ENCODE measurements around the gene P4HA3.

P4HA3 gene

GRCh38 chr11:74288911-74289310 lies 22.5 kb downstream of the P4HA3 start:
- FAIRE-seq (no peak), DNase-seq (ENCODE audit: insufficient read length, low spot score) (no peak)
- TF ChIP-seq PAX5 (IDR thresholded peaks at IDR 0.05; ENCODE audit: insufficient read depth, low read length, severe bottlenecking) (no peak), POLR2A (IDR thresholded peaks at IDR 0.05; ENCODE audit: low read depth, low read length) (no peak), POLR2AphosphoS5 (IDR thresholded peaks at IDR 0.05; ENCODE audit: low read depth, low read length) (no peak), SPI1 (IDR thresholded peaks at IDR 0.05; ENCODE audit: low read depth, low read length) (no peak), POU2F2 (IDR thresholded peaks at IDR 0.05; ENCODE audit: low read depth, low read length) (no peak), TAF1 (IDR thresholded peaks at IDR 0.05; ENCODE audit: low read depth, low read length) (no peak)

GRCh38 chr11:74288161-74288560 lies 23.3 kb downstream of the P4HA3 start:
- no peak for TF ChIP-seq POU2F2 (IDR thresholded peaks at IDR 0.05; ENCODE audit: low read depth, low read length)
- TF ChIP-seq POLR2AphosphoS5 (IDR thresholded peaks at IDR 0.05; ENCODE audit: low read depth, low read length), result no peak
- no peak for TF ChIP-seq POLR2A (IDR thresholded peaks at IDR 0.05; ENCODE audit: low read depth, low read length)
- TF ChIP-seq TAF1 (IDR thresholded peaks at IDR 0.05; ENCODE audit: low read depth, low read length), result no peak
- no peak for TF ChIP-seq PAX5 (IDR thresholded peaks at IDR 0.05; ENCODE audit: insufficient read depth, low read length, severe bottlenecking)
- FAIRE-seq, result no peak
- DNase-seq (ENCODE audit: insufficient read length, low spot score), result no peak

GRCh38 chr11:74284466-74284865 lies 27.0 kb downstream of the P4HA3 start:
- TF ChIP-seq POU2F2 (IDR thresholded peaks at IDR 0.05; ENCODE audit: low read depth, low read length), result no peak
- no peak for TF ChIP-seq POLR2AphosphoS5 (IDR thresholded peaks at IDR 0.05; ENCODE audit: low read depth, low read length)
- no peak for TF ChIP-seq SPI1 (IDR thresholded peaks at IDR 0.05; ENCODE audit: low read depth, low read length)
- TF ChIP-seq TAF1 (IDR thresholded peaks at IDR 0.05; ENCODE audit: low read depth, low read length), result no peak
- no peak for TF ChIP-seq POLR2A (IDR thresholded peaks at IDR 0.05; ENCODE audit: low read depth, low read length)
- TF ChIP-seq PAX5 (IDR thresholded peaks at IDR 0.05; ENCODE audit: insufficient read depth, low read length, severe bottlenecking), result no peak
- FAIRE-seq (no peak), DNase-seq (ENCODE audit: insufficient read length, low spot score) (no peak)

- TF ChIP-seq SPI1 (IDR thresholded peaks at IDR 0.05; ENCODE audit: low read depth, low read length) (no peak), PAX5 (IDR thresholded peaks at IDR 0.05; ENCODE audit: insufficient read depth, low read length, severe bottlenecking) (no peak), POLR2AphosphoS5 (IDR thresholded peaks at IDR 0.05; ENCODE audit: low read depth, low read length) (no peak), POLR2A (IDR thresholded peaks at IDR 0.05; ENCODE audit: low read depth, low read length) (no peak), POU2F2 (IDR thresholded peaks at IDR 0.05; ENCODE audit: low read depth, low read length) (no peak), TAF1 (IDR thresholded peaks at IDR 0.05; ENCODE audit: low read depth, low read length) (no peak)
- no peak for DNase-seq (ENCODE audit: insufficient read length, low spot score)
- FAIRE-seq, result no peak
Measured at GRCh38 chr11:74283580-74284180, 27.8 kb downstream of the P4HA3 start.

- no peak for DNase-seq (ENCODE audit: insufficient read length, low spot score)
- TF ChIP-seq PAX5 (IDR thresholded peaks at IDR 0.05; ENCODE audit: insufficient read depth, low read length, severe bottlenecking) (no peak), POLR2A (IDR thresholded peaks at IDR 0.05; ENCODE audit: low read depth, low read length) (no peak), TAF1 (IDR thresholded peaks at IDR 0.05; ENCODE audit: low read depth, low read length) (no peak), POU2F2 (IDR thresholded peaks at IDR 0.05; ENCODE audit: low read depth, low read length) (no peak), POLR2AphosphoS5 (IDR thresholded peaks at IDR 0.05; ENCODE audit: low read depth, low read length) (no peak), SPI1 (IDR thresholded peaks at IDR 0.05; ENCODE audit: low read depth, low read length) (no peak)
- FAIRE-seq, result no peak
Measured at GRCh38 chr11:74282914-74283371, 28.5 kb downstream of the P4HA3 start.

- FAIRE-seq, result no peak
- TF ChIP-seq POU2F2 (IDR thresholded peaks at IDR 0.05; ENCODE audit: low read depth, low read length), result no peak
- no peak for TF ChIP-seq SPI1 (IDR thresholded peaks at IDR 0.05; ENCODE audit: low read depth, low read length)
- no peak for TF ChIP-seq TAF1 (IDR thresholded peaks at IDR 0.05; ENCODE audit: low read depth, low read length)
- TF ChIP-seq PAX5 (IDR thresholded peaks at IDR 0.05; ENCODE audit: insufficient read depth, low read length, severe bottlenecking), result no peak
- no peak for TF ChIP-seq POLR2A (IDR thresholded peaks at IDR 0.05; ENCODE audit: low read depth, low read length)
- no peak for TF ChIP-seq POLR2AphosphoS5 (IDR thresholded peaks at IDR 0.05; ENCODE audit: low read depth, low read length)
- DNase-seq (ENCODE audit: insufficient read length, low spot score), result no peak
Measured at GRCh38 chr11:74282421-74282820, 29.0 kb downstream of the P4HA3 start.

GRCh38 chr11:74280494-74280893 lies 30.9 kb downstream of the P4HA3 start:
- DNase-seq (ENCODE audit: insufficient read length, low spot score), result no peak

GRCh38 chr11:74279256-74279655 lies 32.2 kb downstream of the P4HA3 start:
- no peak for FAIRE-seq
- DNase-seq (ENCODE audit: insufficient read length, low spot score), result no peak
- TF ChIP-seq POLR2AphosphoS5 (IDR thresholded peaks at IDR 0.05; ENCODE audit: low read depth, low read length) (no peak), POU2F2 (IDR thresholded peaks at IDR 0.05; ENCODE audit: low read depth, low read length) (no peak), SPI1 (IDR thresholded peaks at IDR 0.05; ENCODE audit: low read depth, low read length) (no peak), POLR2A (IDR thresholded peaks at IDR 0.05; ENCODE audit: low read depth, low read length) (no peak), TAF1 (IDR thresholded peaks at IDR 0.05; ENCODE audit: low read depth, low read length) (no peak), PAX5 (IDR thresholded peaks at IDR 0.05; ENCODE audit: insufficient read depth, low read length, severe bottlenecking) (no peak)

More at GRCh38 chr11:74280494-74280893, 30.9 kb downstream of the P4HA3 start:
- no peak for FAIRE-seq
- TF ChIP-seq POLR2AphosphoS5 (IDR thresholded peaks at IDR 0.05; ENCODE audit: low read depth, low read length) (no peak), PAX5 (IDR thresholded peaks at IDR 0.05; ENCODE audit: insufficient read depth, low read length, severe bottlenecking) (no peak), TAF1 (IDR thresholded peaks at IDR 0.05; ENCODE audit: low read depth, low read length) (no peak), SPI1 (IDR thresholded peaks at IDR 0.05; ENCODE audit: low read depth, low read length) (no peak), POLR2A (IDR thresholded peaks at IDR 0.05; ENCODE audit: low read depth, low read length) (no peak), POU2F2 (IDR thresholded peaks at IDR 0.05; ENCODE audit: low read depth, low read length) (no peak)

GRCh38 chr11:74278721-74279161 lies 32.7 kb downstream of the P4HA3 start:
- DNase-seq (ENCODE audit: insufficient read length, low spot score) (no peak), FAIRE-seq (no peak)
- TF ChIP-seq TAF1 (IDR thresholded peaks at IDR 0.05; ENCODE audit: low read depth, low read length), result no peak
- no peak for TF ChIP-seq POLR2AphosphoS5 (IDR thresholded peaks at IDR 0.05; ENCODE audit: low read depth, low read length)
- no peak for TF ChIP-seq POU2F2 (IDR thresholded peaks at IDR 0.05; ENCODE audit: low read depth, low read length)
- TF ChIP-seq PAX5 (IDR thresholded peaks at IDR 0.05; ENCODE audit: insufficient read depth, low read length, severe bottlenecking), result no peak
- TF ChIP-seq SPI1 (IDR thresholded peaks at IDR 0.05; ENCODE audit: low read depth, low read length), result no peak
- TF ChIP-seq POLR2A (IDR thresholded peaks at IDR 0.05; ENCODE audit: low read depth, low read length), result no peak
